Activated CD8-positive, alpha-beta memory T cell treated with anti-CD3 and anti-CD28 coated beads, Interleukin-2, amount 10 ng/mL, durations not matched to agents 7 days and 5 days (primary cell): ENCODE results near the gene UPK3BL1. TPM values are rescaled to one million over a fixed set of nuclear protein-coding genes. Genes with fewer than 3 reads are reported as not detected.
"Not testable (repeated sequence)": the region's sequence is repeated elsewhere in the genome, so short reads cannot be mapped to it uniquely, and the experiment has no call there.

Experiments
- ATAC-seq: fragments of 150-1000 bp; cut with Tn5 transposase; one replicate; pipeline ENCODE4 v1.10.0; 2021; ENCODE audit warnings: moderate library complexity
- CTCF ChIA-PET: fragments of 350-600 bp; sonication (Branson Sonifier 250); formaldehyde crosslinking; loops from one replicate; lab custom pipeline; 2021; ENCODE audit warnings: antibody characterized with exemption; lab: Charles Lee
- DNase-seq: peaks from one replicate; pipeline ENCODE4 v3.0.0-alpha.2; 2020
- H3K27ac Mint-ChIP-seq: one replicate; pipeline ENCODE4 v1.8.0; 2021; ENCODE audit warnings: mild to moderate bottlenecking, mixed read lengths
- H3K27me3 Mint-ChIP-seq: one replicate; pipeline ENCODE4 v1.8.0; 2021; ENCODE audit warnings: mixed read lengths
- H3K36me3 Mint-ChIP-seq: one replicate; pipeline ENCODE4 v1.8.0; 2021; ENCODE audit warnings: mild to moderate bottlenecking, mixed read lengths
- H3K4me1 Mint-ChIP-seq: one replicate; pipeline ENCODE4 v1.8.0; 2021; ENCODE audit warnings: mixed read lengths
- H3K4me3 Mint-ChIP-seq: one replicate; pipeline ENCODE4 v1.8.0; 2021; ENCODE audit warnings: mild to moderate bottlenecking, moderate library complexity, mixed read lengths
- H3K9me3 Mint-ChIP-seq: one replicate; pipeline ENCODE4 v1.8.0; 2022; ENCODE audit warnings: low read depth, mixed read lengths
- total RNA-seq, 2 experiments: library from RNA; stranded (reverse); gene quantifications; one replicate each; pipeline ENCODE4 v1.2.3, GENCODE V29; 2021

Gene UPK3BL1
- total RNA-seq, 2 experiments from 2014 or later, result 20.8 to 30.7 TPM

DNA sequence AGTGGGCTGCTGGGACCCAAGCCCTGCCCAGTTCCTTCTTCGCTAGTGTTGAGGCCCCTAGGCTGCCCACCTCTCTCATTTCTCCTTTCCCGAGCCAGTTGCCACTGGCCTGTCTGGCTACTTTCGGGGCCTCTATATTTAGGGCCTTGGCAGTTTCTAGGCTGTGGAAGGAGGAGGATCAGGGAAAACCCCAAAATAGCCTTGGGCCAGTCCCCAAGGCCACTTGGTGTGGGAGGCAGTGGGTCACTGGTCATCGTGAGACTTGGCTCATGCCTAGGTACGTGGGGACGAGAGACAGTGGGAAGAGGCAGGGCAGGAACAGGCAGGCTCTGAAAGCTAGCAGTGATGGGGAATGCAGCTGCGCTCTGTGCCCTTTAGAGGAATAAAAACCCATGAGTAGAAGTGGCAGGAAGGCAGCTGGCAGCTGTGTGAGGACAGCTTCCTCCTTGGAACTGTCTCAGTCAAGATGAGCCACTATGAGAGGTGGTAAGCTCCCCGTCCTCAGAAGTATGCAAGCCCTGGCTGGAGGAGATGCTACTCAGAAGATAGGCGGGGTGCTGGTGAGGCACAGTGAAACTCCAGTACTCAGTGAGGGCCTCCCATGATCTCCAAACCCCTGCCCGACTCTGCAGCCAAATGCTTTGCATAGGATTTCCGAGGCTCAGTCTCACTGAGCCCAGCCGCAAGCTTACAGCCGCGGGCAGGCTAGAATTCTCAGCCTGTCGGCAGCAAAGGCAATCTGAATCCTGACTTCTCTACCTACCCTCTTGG lies 28.8 kb downstream of the UPK3BL1 start:
- not testable (repeated sequence) for DNase-seq, ATAC-seq

GRCh38 chr7:102611675-102612325 lies 30.8 kb downstream of the UPK3BL1 start:
- CTCF ChIA-PET, H3K4me1 Mint-ChIP-seq, ATAC-seq, H3K27me3 Mint-ChIP-seq, H3K4me3 Mint-ChIP-seq, H3K27ac Mint-ChIP-seq, H3K9me3 Mint-ChIP-seq, H3K36me3 Mint-ChIP-seq, DNase-seq: not testable (repeated sequence)

More for the DNA sequence above, 28.8 kb downstream of the UPK3BL1 start:
- H3K27me3 Mint-ChIP-seq, H3K4me1 Mint-ChIP-seq, H3K36me3 Mint-ChIP-seq, H3K9me3 Mint-ChIP-seq, H3K4me3 Mint-ChIP-seq, H3K27ac Mint-ChIP-seq, CTCF ChIA-PET: not testable (repeated sequence)

DNA sequence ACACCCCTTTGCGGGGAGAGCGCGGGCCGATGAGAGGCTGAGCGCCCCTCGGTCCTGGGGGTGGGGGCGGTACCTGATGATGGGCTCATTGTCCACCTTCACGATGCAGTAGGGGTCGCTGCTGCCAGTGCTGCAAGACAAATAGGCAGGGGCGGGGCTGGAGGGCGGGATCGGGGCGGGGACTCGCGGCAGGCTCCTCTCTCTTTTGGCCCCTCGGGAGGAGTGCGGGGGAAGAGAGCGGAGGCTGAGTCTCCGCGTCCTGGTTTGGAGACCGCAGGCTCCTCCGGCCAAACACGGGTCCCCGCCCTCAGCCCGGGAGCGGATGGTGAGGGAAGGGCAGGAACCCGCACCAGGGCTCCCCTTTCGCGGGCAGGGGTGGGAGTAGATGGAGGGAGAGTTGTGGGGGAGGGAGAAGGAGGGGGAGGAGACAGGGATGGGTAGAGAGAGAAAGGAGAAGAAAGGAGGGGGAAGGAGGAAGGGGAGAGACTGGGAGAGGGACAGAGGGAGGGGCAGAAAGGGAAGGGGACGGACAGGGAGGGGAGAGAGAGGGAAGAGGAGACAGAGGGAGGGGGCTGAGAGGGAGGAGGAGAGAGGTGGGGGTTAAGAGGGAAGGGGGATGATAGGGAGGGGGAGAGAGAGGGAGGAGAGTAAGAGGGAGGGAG lies 31.4 kb downstream of the UPK3BL1 start:
- H3K27ac Mint-ChIP-seq, DNase-seq, H3K4me1 Mint-ChIP-seq, CTCF ChIA-PET, H3K36me3 Mint-ChIP-seq, H3K27me3 Mint-ChIP-seq, H3K9me3 Mint-ChIP-seq, H3K4me3 Mint-ChIP-seq: not testable (repeated sequence)
- ATAC-seq, result peak; percentile 70

GRCh38 chr7:102610441-102610840 lies 32.1 kb downstream of the UPK3BL1 start:
- H3K36me3 Mint-ChIP-seq, H3K4me3 Mint-ChIP-seq, CTCF ChIA-PET, H3K9me3 Mint-ChIP-seq, H3K27me3 Mint-ChIP-seq, DNase-seq, H3K4me1 Mint-ChIP-seq, H3K27ac Mint-ChIP-seq, ATAC-seq: not testable (repeated sequence)

GRCh38 chr7:102609734-102610133 lies 32.9 kb downstream of the UPK3BL1 start:
- DNase-seq, CTCF ChIA-PET, H3K27me3 Mint-ChIP-seq, ATAC-seq, H3K27ac Mint-ChIP-seq, H3K9me3 Mint-ChIP-seq, H3K4me3 Mint-ChIP-seq, H3K36me3 Mint-ChIP-seq, H3K4me1 Mint-ChIP-seq: not testable (repeated sequence)

DNA sequence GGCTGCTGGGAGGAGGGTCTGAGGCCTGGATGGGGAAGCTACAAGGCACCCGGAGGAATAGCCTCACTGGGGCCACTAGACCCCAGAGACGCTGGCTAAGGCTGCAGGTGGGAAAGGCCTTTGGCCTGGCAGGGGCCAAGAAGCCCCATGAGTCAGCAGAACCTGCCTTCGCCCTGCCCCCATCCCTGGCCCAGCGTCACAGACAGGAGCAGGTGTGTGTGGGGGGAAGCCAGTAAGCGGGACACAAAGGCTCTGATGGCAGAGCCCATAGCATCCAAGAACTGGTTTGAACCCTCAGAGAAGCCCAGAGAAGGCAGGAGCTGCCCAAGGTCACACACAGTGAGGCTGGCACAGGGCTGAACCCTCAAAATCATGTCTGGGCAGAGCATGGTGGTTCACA lies 35.7 kb downstream of the UPK3BL1 start:
- H3K27me3 Mint-ChIP-seq, H3K9me3 Mint-ChIP-seq, H3K27ac Mint-ChIP-seq, H3K4me3 Mint-ChIP-seq, H3K4me1 Mint-ChIP-seq, ATAC-seq, DNase-seq, CTCF ChIA-PET, H3K36me3 Mint-ChIP-seq: not testable (repeated sequence)

- H3K27ac Mint-ChIP-seq, H3K9me3 Mint-ChIP-seq, H3K4me3 Mint-ChIP-seq, ATAC-seq, DNase-seq, H3K4me1 Mint-ChIP-seq, H3K36me3 Mint-ChIP-seq, CTCF ChIA-PET, H3K27me3 Mint-ChIP-seq: not testable (repeated sequence)
Observed at GRCh38 chr7:102604431-102605145, 38.0 kb downstream of the UPK3BL1 start.

DNA sequence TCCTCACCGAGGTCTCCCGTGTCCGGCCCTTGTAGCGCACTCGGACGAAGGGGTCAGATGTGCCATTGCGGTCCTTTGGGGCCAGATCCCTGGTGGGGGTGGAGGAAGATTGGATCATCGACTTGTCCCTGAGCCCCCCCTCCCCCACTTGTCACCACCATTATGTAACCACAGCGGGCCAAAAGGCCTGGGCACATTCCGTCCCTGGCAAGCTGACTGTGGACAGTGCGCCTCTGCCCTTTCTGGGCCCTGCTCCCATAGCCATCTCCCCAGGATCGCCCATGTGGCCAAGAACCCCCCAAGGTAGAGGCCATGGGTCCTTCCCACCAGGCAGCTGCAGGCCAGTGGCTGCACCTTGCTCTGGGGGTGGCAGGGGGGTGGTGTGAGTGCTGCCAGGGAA lies 40.3 kb downstream of the UPK3BL1 start:
- H3K27me3 Mint-ChIP-seq, H3K27ac Mint-ChIP-seq, DNase-seq, H3K4me3 Mint-ChIP-seq, H3K4me1 Mint-ChIP-seq, H3K9me3 Mint-ChIP-seq, ATAC-seq, CTCF ChIA-PET, H3K36me3 Mint-ChIP-seq: not testable (repeated sequence)

- ATAC-seq, H3K9me3 Mint-ChIP-seq, H3K4me1 Mint-ChIP-seq, H3K27ac Mint-ChIP-seq, CTCF ChIA-PET, H3K36me3 Mint-ChIP-seq, H3K4me3 Mint-ChIP-seq, H3K27me3 Mint-ChIP-seq, DNase-seq: not testable (repeated sequence)
Observed at GRCh38 chr7:102599699-102600098, 42.9 kb downstream of the UPK3BL1 start.

- H3K9me3 Mint-ChIP-seq, H3K27me3 Mint-ChIP-seq, DNase-seq, H3K4me1 Mint-ChIP-seq, CTCF ChIA-PET, H3K4me3 Mint-ChIP-seq, H3K27ac Mint-ChIP-seq, ATAC-seq, H3K36me3 Mint-ChIP-seq: not testable (repeated sequence)
Observed at GRCh38 chr7:102596036-102596435, 46.6 kb downstream of the UPK3BL1 start.

DNA sequence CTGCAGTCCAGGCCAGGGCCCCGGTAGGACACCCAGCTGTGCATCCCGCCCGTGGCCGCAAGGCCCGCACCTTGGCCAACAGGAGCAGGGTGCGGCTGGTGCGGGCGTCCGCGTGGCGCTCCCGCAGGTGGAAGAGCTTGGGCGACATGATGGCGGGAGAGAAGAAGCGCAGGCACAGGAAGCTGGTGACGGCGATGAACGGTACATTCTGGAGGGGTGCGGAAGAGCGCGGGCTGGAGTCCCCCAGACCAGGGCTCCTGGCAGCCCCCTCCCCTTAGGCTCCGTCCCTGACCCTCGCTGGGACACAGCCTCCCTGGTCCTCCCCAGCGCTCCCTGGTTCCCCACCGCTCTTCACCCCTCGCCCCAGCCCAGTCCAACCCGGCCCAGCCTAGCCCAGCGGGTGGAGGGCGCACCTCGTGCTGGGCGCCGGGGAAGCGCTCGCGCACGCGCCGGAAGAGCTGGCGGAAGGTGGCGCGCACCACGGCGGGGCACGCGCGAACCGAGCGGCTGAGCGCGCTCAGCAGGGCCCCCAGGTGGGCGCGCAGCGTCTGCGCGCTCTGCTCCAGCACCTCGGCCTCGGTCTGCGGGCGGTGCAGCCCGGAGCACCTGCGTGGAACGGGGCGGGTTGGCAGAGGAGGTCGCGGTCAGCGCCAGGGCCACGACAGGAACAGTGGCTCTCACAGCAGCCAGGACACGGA lies 48.8 kb downstream of the UPK3BL1 start:
- CTCF ChIA-PET, H3K36me3 Mint-ChIP-seq, H3K27ac Mint-ChIP-seq, H3K9me3 Mint-ChIP-seq, DNase-seq, H3K27me3 Mint-ChIP-seq, H3K4me1 Mint-ChIP-seq, H3K4me3 Mint-ChIP-seq: not testable (repeated sequence)
- ATAC-seq, result peak; percentile 76

DNA sequence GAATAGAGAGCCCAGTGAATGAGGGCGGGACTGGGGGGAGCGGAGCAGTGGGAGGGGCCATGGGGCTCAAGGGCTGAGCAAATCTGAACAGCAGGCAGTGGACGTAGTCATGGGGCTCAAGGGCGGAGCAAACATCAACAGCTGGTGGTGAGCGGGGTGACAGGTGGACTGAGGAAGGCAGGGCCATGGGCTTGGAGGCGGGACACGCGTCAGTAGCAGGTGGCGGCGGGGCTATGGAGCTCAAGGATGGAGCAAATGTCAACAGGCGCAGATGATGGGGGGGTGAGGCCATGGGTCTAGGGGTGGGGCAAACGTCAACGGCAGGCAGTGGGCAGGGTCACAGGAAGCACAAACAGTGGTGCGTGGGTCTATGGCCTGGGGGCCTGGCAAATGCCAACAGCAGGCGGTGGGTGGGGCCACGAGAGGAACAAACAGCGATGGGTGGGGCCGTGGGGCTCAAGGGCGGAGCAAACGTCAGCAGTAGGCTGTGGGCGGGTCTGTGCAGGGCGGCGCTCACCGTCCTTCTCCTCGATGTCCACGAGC lies 50.0 kb downstream of the UPK3BL1 start:
- H3K9me3 Mint-ChIP-seq, CTCF ChIA-PET, H3K4me1 Mint-ChIP-seq, H3K36me3 Mint-ChIP-seq, H3K4me3 Mint-ChIP-seq, H3K27ac Mint-ChIP-seq, H3K27me3 Mint-ChIP-seq: not testable (repeated sequence)
- peak; percentile 73 for ATAC-seq
- DNase-seq, result peak; percentile 53

GRCh38 chr7:102589857-102590256 lies 52.7 kb downstream of the UPK3BL1 start:
- ATAC-seq, result peak; percentile 34
- H3K36me3 Mint-ChIP-seq, H3K27ac Mint-ChIP-seq, DNase-seq, H3K9me3 Mint-ChIP-seq, H3K27me3 Mint-ChIP-seq, H3K4me1 Mint-ChIP-seq, H3K4me3 Mint-ChIP-seq, CTCF ChIA-PET: not testable (repeated sequence)
